H1 (cell line): ENCODE measurements around the gene PNLDC1.

Experiments
- CBX8 ChIP-seq: fragments of 300-800, 300-1000 bp; sonication (generic); IDR thresholded peaks from 2 replicates; pipeline ENCODE4 v1.7.1; 2016; ENCODE audit warnings: low read depth, low read length, borderline replicate concordance
- CEBPB ChIP-seq: IDR thresholded peaks from 2 replicates; pipeline ENCODE4 v1.6.1; 2012; ENCODE audit warnings: low read depth, low read length
- POLR2AphosphoS5 ChIP-seq: IDR thresholded peaks from 2 replicates; pipeline ENCODE4 v1.6.1; 2011; ENCODE audit warnings: low read depth, low read length
- SIN3A ChIP-seq, 2 experiments: IDR thresholded peaks in 1 of 2; conservative IDR thresholded peaks in 1 of 2; 2 replicates each; pipeline ENCODE4 v1.6.1; 2011 to 2012; ENCODE audit warnings: low read length in 2 of 2, improper control_type of control experiment in 1 of 2, low read depth in 1 of 2, mild to moderate bottlenecking in 1 of 2
- SP1 ChIP-seq: IDR thresholded peaks from 2 replicates; pipeline ENCODE4 v1.6.1; 2011; ENCODE audit warnings: low read depth, low read length
- TF ChIP-seq, protein P1 (sequence below), 3 experiments: IDR thresholded peaks; 1 replicate in 2 of 3; 2 replicates in 1 of 3; pipeline versions ENCODE4 v1.5.1 to v1.6.1; 2011; ENCODE audit warnings: low read length in 3 of 3, mild to moderate bottlenecking in 3 of 3, inconsistent platforms in 2 of 3, low read depth in 1 of 3, moderate library complexity in 1 of 3; ENCODE audit not compliant: insufficient read depth in 1 of 3; ENCODE audit errors: control extremely low read depth in 1 of 3

DNA sequence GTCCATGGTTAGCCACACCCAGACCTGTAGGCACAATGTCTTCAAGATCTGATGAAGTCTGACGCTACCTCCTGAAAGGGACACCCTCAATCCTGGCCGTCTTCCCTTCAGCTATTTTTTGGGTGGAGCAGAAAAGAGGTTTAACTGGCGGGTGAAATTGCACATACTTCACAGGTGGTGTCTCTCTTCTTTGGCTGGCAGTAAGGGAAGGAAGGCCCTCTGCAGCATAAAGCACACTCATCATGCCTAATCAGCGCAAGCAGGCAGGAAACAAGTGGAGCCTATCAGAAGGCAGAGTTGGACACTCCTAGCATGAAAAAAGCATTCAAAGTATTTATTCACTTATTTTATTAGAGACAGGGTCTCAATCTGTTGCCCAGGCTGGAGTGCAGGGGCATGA, 32.9 kb downstream of the PNLDC1 start:
- TF ChIP-seq, protein P1, sequence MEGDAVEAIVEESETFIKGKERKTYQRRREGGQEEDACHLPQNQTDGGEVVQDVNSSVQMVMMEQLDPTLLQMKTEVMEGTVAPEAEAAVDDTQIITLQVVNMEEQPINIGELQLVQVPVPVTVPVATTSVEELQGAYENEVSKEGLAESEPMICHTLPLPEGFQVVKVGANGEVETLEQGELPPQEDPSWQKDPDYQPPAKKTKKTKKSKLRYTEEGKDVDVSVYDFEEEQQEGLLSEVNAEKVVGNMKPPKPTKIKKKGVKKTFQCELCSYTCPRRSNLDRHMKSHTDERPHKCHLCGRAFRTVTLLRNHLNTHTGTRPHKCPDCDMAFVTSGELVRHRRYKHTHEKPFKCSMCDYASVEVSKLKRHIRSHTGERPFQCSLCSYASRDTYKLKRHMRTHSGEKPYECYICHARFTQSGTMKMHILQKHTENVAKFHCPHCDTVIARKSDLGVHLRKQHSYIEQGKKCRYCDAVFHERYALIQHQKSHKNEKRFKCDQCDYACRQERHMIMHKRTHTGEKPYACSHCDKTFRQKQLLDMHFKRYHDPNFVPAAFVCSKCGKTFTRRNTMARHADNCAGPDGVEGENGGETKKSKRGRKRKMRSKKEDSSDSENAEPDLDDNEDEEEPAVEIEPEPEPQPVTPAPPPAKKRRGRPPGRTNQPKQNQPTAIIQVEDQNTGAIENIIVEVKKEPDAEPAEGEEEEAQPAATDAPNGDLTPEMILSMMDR (IDR thresholded peaks at IDR 0.05; ENCODE audit: control extremely low read depth in 1 of 3, insufficient read depth in 1 of 3, low read depth in 1 of 3, low read length in 3 of 3), result no peak
- TF ChIP-seq SP1 (no peak), CBX8 (no peak), CEBPB (no peak), SIN3A (conservative IDR thresholded peaks at IDR 0.05 in 1 of 2, IDR thresholded peaks at IDR 0.05 in 1 of 2; ENCODE audit: low read depth in 1 of 2, low read length in 2 of 2) (no peak), POLR2AphosphoS5 (no peak)
